ENCODE data around the gene PARD3.

- TF ChIP-seq, protein P1, sequence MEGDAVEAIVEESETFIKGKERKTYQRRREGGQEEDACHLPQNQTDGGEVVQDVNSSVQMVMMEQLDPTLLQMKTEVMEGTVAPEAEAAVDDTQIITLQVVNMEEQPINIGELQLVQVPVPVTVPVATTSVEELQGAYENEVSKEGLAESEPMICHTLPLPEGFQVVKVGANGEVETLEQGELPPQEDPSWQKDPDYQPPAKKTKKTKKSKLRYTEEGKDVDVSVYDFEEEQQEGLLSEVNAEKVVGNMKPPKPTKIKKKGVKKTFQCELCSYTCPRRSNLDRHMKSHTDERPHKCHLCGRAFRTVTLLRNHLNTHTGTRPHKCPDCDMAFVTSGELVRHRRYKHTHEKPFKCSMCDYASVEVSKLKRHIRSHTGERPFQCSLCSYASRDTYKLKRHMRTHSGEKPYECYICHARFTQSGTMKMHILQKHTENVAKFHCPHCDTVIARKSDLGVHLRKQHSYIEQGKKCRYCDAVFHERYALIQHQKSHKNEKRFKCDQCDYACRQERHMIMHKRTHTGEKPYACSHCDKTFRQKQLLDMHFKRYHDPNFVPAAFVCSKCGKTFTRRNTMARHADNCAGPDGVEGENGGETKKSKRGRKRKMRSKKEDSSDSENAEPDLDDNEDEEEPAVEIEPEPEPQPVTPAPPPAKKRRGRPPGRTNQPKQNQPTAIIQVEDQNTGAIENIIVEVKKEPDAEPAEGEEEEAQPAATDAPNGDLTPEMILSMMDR (IDR thresholded peaks at IDR 0.05) = no peak
- TF ChIP-seq EZH2 (IDR thresholded peaks at IDR 0.05) = no peak
Observed at GRCh38 chr10:34762156-34762555, 52.9 kb downstream of the PARD3 start.

Measured in neural progenitor cell (in vitro differentiated cells).